HFFc6 (cell line): ENCODE measurements around the gene SLC2A10. TPM values are rescaled to one million over a fixed set of nuclear protein-coding genes. Genes with fewer than 3 reads are reported as not detected.

ENCODE experiments used
- DNase-seq: peaks from one replicate; pipeline ENCODE4 v3.0.0-alpha.2; 2018
- H3K27ac Mint-ChIP-seq: 2 replicates; pipeline ENCODE4 v1.8.0; 2020; ENCODE audit warnings: mild to moderate bottlenecking, mixed read lengths
- H3K27me3 Mint-ChIP-seq: 2 replicates; pipeline ENCODE4 v1.8.0; 2021; ENCODE audit warnings: mild to moderate bottlenecking, moderate library complexity, mixed read lengths; ENCODE audit not compliant: insufficient read depth
- H3K36me3 Mint-ChIP-seq: 2 replicates; pipeline ENCODE4 v1.8.0; 2021; ENCODE audit warnings: low read depth, mixed read lengths
- H3K4me1 Mint-ChIP-seq: 2 replicates; pipeline ENCODE4 v1.8.0; 2020; ENCODE audit warnings: low read depth, mixed read lengths
- H3K4me3 Mint-ChIP-seq: 2 replicates; pipeline ENCODE4 v1.8.0; 2020; ENCODE audit warnings: mild to moderate bottlenecking, moderate library complexity, mixed read lengths
- H3K9me3 Mint-ChIP-seq: 2 replicates; pipeline ENCODE4 v1.8.0; 2020; ENCODE audit warnings: mild to moderate bottlenecking, mixed read lengths
- total RNA-seq, 6 experiments: library from RNA; stranded (reverse); fragmentation: NEBNext Ultra II Directional; extraction: Animal tissue kit (Norgen Biotek cat#: 25700); gene quantifications; 2 replicates in 1 of 6; 3 replicates in 5 of 6; pipeline ENCODE4 v1.2.3, GENCODE V29; 2021
- TF ChIP-seq, protein P1 (sequence below): fragments of 200-600 bp; sonication (generic); IDR thresholded peaks from 2 replicates; pipeline ENCODE4 v1.5.0; 2021; ENCODE audit warnings: antibody characterized with exemption, mild to moderate bottlenecking

The SLC2A10 gene
- total RNA-seq, 6 experiments from 2014 or later: 27.0 to 36.4 (median 30.5) TPM

DNA sequence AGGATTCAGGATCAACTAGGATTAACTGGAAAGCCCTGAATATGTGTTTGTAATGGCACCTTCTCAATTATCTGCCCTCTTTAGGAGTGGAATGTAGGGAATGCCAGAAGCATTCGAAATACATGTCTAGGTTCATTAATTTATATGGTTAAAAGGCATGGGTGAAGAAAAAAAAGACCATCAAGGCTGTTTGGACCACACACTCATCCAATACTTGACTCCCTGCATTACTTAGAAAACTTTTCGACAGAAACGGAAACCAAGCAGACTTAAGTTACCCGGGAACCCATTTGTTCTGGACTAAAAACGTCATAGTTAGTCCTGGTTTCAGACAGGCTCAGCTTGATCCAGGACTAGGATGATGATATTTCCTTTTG, 33.2 kb downstream of the SLC2A10 start:
- 0 out of 2 replicates have a peak, but pooled peaks cover 4% of the 10 kb centered on the region for H3K9me3 Mint-ChIP-seq
- TF ChIP-seq, protein P1, sequence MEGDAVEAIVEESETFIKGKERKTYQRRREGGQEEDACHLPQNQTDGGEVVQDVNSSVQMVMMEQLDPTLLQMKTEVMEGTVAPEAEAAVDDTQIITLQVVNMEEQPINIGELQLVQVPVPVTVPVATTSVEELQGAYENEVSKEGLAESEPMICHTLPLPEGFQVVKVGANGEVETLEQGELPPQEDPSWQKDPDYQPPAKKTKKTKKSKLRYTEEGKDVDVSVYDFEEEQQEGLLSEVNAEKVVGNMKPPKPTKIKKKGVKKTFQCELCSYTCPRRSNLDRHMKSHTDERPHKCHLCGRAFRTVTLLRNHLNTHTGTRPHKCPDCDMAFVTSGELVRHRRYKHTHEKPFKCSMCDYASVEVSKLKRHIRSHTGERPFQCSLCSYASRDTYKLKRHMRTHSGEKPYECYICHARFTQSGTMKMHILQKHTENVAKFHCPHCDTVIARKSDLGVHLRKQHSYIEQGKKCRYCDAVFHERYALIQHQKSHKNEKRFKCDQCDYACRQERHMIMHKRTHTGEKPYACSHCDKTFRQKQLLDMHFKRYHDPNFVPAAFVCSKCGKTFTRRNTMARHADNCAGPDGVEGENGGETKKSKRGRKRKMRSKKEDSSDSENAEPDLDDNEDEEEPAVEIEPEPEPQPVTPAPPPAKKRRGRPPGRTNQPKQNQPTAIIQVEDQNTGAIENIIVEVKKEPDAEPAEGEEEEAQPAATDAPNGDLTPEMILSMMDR: no peak
- peaks cover 32% of the 10 kb centered on the region for H3K4me1 Mint-ChIP-seq
- no peak overlapping the region for H3K4me3 Mint-ChIP-seq
- no peak for DNase-seq
- no peaks in the 10 kb centered on the region for H3K36me3 Mint-ChIP-seq
- H3K27me3 Mint-ChIP-seq: peaks cover 14% of the 10 kb centered on the region
- no peak overlapping the region for H3K27ac Mint-ChIP-seq

DNA sequence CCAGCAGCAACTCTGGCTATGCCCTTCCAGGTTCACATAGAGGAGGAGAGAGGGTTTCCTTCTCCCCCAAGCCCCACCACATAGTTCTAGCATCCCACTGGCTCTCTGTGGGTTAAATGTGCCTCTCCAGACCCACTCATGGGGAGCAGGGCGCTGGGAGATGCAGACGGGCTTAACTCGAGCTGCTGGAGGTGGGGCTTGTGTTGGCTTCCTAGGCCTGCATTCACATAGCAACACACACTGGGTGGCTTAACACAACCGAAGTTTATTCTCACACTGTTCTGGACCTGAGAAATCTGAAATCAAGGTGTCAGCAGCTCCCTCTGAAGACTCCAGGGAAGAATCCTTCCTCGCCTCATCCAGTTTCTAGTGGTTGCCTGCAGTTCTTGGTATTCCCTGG, 33.6 kb downstream of the SLC2A10 start:
- TF ChIP-seq, protein P1: no peak
- peaks cover 37% of the 10 kb centered on the region for H3K4me1 Mint-ChIP-seq

DNA sequence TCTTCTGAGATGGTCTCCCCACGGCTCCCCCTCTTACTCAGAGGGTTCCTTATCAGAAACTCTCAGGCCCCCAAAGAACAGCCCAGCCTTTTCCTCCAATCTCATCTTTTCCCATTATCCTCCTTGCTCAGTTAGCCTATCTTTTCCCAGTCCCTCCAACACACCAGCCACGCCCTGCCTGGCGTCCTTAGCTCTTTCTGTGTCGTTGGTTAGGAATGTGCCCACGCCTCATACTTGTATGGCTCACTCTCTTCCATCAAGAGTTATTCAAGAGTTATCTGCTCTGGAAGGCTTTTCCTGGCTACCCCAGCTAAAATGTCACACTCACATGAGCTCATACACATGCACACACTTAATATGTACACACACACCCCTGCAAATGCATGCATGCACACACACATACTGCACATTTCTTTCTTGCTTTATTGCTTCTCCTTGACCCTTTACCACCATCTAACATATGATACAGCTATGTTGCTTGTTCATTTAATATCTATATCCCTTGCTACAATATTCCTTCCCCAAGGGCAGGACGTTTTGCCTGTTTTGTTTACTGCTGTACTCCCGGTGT, 37.6 kb downstream of the SLC2A10 start:
- Mint-ChIP-seq H3K4me1 (peaks cover 24% of the 10 kb centered on the region), H3K36me3 (no peaks in the 10 kb centered on the region), H3K27ac (peak overlapping the region; percentile 44), H3K9me3 (no peaks in the 10 kb centered on the region), H3K27me3 (peaks cover 11% of the 10 kb centered on the region), H3K4me3 (peak overlapping the region; percentile 27)
- DNase-seq: peak; percentile 60
- TF ChIP-seq, protein P1: no peak

More for the DNA sequence above, 33.6 kb downstream of the SLC2A10 start:
- H3K27me3 Mint-ChIP-seq: peaks cover 14% of the 10 kb centered on the region
- 0 out of 2 replicates have a peak, but pooled peaks cover 4% of the 10 kb centered on the region for H3K9me3 Mint-ChIP-seq
- no peak for DNase-seq
- no peak overlapping the region for H3K4me3 Mint-ChIP-seq
- H3K27ac Mint-ChIP-seq: no peak overlapping the region
- no peaks in the 10 kb centered on the region for H3K36me3 Mint-ChIP-seq

DNA sequence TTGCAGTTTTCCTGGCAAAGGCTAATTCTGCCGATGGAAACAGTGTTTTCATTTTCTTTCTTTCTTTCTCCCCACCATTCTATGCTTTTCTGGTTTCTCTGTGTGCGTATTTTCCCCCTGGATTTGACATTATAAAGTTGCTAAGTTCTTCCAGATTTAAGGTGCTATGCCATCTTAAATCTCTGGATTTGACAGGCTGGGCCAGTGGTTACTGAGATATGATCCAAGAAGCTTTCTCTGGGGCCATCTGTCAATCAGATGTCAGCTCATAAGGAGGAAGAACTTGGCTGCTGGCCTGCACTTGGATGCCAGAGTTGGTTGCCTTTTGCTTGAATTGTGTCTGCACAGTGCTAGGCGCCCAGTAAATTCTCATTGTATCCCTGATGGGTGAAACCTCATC, 39.7 kb downstream of the SLC2A10 start:
- peaks cover 36% of the 10 kb centered on the region for H3K4me1 Mint-ChIP-seq
- H3K4me3 Mint-ChIP-seq: no peak overlapping the region
- DNase-seq: no peak
- H3K27ac Mint-ChIP-seq: no peak overlapping the region
- TF ChIP-seq, protein P1: no peak
- no peaks in the 10 kb centered on the region for H3K9me3 Mint-ChIP-seq
- no peaks in the 10 kb centered on the region for H3K36me3 Mint-ChIP-seq
- H3K27me3 Mint-ChIP-seq: peaks cover 8% of the 10 kb centered on the region

DNA sequence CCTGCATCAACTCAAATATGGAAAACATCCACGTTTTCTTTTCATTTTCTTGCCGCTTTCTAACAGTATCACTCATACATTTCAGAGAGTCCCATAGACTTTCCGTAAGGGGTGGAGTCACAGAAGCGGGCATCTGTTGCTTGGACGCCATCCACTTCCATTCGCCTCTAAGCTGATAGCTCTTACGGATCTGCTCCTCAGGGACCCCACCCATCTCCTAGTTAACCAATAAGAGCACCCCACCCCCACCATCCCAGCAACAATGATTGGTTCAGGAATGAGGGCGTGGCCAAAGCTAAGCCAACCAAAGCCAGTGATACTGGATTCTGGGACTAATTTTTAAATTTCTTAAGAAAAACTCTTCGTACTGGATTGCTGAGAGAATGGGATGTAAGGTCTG, 42.4 kb downstream of the SLC2A10 start:
- TF ChIP-seq, protein P1: no peak
- no peaks in the 10 kb centered on the region for H3K9me3 Mint-ChIP-seq
- H3K27ac Mint-ChIP-seq: no peak overlapping the region
- peaks cover 12% of the 10 kb centered on the region for H3K27me3 Mint-ChIP-seq
- H3K4me1 Mint-ChIP-seq: peaks cover 31% of the 10 kb centered on the region
- DNase-seq: peak; percentile 56
- no peaks in the 10 kb centered on the region for H3K36me3 Mint-ChIP-seq
- H3K4me3 Mint-ChIP-seq: peak overlapping the region; percentile 82

DNA sequence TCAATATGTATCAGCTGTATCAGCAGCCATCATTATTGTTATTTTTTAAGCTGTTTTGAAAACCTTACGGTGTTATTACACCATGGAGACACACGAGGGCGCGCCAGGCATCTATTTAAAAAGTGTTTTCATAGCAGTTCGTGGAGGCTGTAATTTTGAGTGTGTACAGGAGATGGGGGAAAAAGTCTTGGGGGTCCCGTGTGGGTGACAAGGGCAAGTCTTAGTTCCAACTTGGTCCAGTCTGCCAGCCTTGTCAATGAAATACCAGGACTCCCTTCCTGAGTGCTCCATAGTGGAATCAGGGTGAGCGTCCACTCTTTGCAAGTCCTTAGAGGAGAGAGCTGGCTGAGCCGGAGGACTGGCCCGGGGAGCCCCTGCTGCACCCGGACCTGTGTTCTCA, 43.3 kb downstream of the SLC2A10 start:
- no peak overlapping the region for H3K27ac Mint-ChIP-seq
- H3K4me1 Mint-ChIP-seq: peaks cover 22% of the 10 kb centered on the region
- no peaks in the 10 kb centered on the region for H3K36me3 Mint-ChIP-seq
- DNase-seq: peak; percentile 47
- H3K27me3 Mint-ChIP-seq: peaks cover 15% of the 10 kb centered on the region
- H3K9me3 Mint-ChIP-seq: no peaks in the 10 kb centered on the region
- TF ChIP-seq, protein P1: peak; percentile 89
- peak overlapping the region; percentile 82 for H3K4me3 Mint-ChIP-seq
